Measurements from ENCODE around the gene SHISA3.

GRCh38 chr4:42390622-42391354, 6.5 kb upstream of the SHISA3 start:
- TF ChIP-seq CTCF (conservative IDR thresholded peaks at IDR 0.05; ENCODE audit: low read depth, low read length), result no peak
- TF ChIP-seq EZH2 (IDR thresholded peaks at IDR 0.05; ENCODE audit: low read length, unreplicated experiment), result no peak
- TF ChIP-seq EZH2phosphoT487 (IDR thresholded peaks at IDR 0.05; ENCODE audit: borderline replicate concordance, low read length), result no peak
